Ovary (tissue), 9 donors: ENCODE data around the gene DHX8. TPM values are rescaled to one million over a fixed set of nuclear protein-coding genes. Genes with fewer than 3 reads are reported as not detected.

Experiments used
- DNase-seq, 5 donors: peaks; one replicate each; pipeline ENCODE4 v3.0.0-alpha.2; 2019 to 2020
- H3K27ac ChIP-seq, 2 donors: fragments of 200-600 bp; one replicate each; pipeline versions ENCODE4 v1.5.1 to v1.8.0; 2019 to 2022
- H3K27me3 ChIP-seq: fragments of 200-600 bp; one replicate; pipeline ENCODE4 v1.8.0; 2022
- H3K36me3 ChIP-seq: fragments of 200-600 bp; sonication (generic); one replicate; pipeline ENCODE4 v1.5.1; 2019
- H3K4me1 ChIP-seq: one replicate; pipeline ENCODE4 v1.8.1; 2013; ENCODE audit warnings: mild to moderate bottlenecking, moderate library complexity; ENCODE audit not compliant: insufficient read depth
- H3K4me3 ChIP-seq: fragments of 200-600 bp; sonication (generic); one replicate; pipeline ENCODE4 v1.5.1; 2017
- H3K9me3 ChIP-seq, 2 donors: fragments of 200-600 bp in 1 of 2; sonication (generic) in 1 of 2; one replicate each; pipeline versions ENCODE4 v1.5.1 to v1.8.1; 2013 to 2019; ENCODE audit warnings: mild to moderate bottlenecking in 1 of 2, moderate library complexity in 1 of 2
- CTCF ChIP-seq, 3 donors: fragments of 450-650 bp in 2 of 3; fragments of 200-600 bp in 1 of 3; IDR thresholded peaks; one replicate each; pipeline versions ENCODE4 v1.5.1 to v1.8.0; 2016 to 2022; ENCODE audit warnings: antibody characterized with exemption in 3 of 3, mild to moderate bottlenecking in 1 of 3
- EP300 ChIP-seq: sonication (generic); formaldehyde crosslinking; IDR thresholded peaks from one replicate; pipeline ENCODE4 v1.6.1; 2017; ENCODE audit warnings: antibody characterized with exemption
- POLR2A ChIP-seq: fragments of 450-650 bp; IDR thresholded peaks from one replicate; pipeline ENCODE4 v1.6.1; 2017; ENCODE audit warnings: antibody characterized with exemption, mild to moderate bottlenecking, moderate library complexity
- WGBS, 3 donors: extraction: QIAGEN DNeasy Blood & Tissue Kit in 1 of 3; methylation state at CpG; one replicate each; pipeline versions ENCODE4 v1.1.5 to v1.1.7; 2013 to 2017; 5-methylcytosine and 5-hydroxymethylcytosine counted together
- intact Hi-C, 4 donors: fragments of 100-400 bp; cut with DNase I; formaldehyde crosslinking; loops; one replicate each; pipeline versions ENCODE4 v1.11.0 to v1.15.1; 2022 to 2023
- polyA plus RNA-seq, 2 donors: library from polyadenylated mRNA; stranded (reverse); fragments of 200-250 nt in 1 of 2; fragments of 350-450 nt in 1 of 2; fragmentation: Illumina TruSeq in 1 of 2; extraction: RNeasy Lipid Tissue Mini Kit (QIAGEN cat#74804) in 1 of 2; gene quantifications; one replicate each; pipeline ENCODE4 v1.2.3, GENCODE V29; 2013 to 2014
- total RNA-seq, 7 donors: library from RNA; depleted of rRNA in 2 of 7; stranded (reverse); fragments of >200 nt in 2 of 7; fragmentation: NEBNext Ultra II Directional in 3 of 7; extraction: Animal tissue kit (Norgen Biotek cat#: 25700) in 3 of 7; gene quantifications; one replicate each; pipeline versions ENCODE4 v1.1.0 to v1.2.4, GENCODE V29; 2016 to 2023
- donor health status: DM: no; HTN: no; CAD: no; lungs with moderate emphysema.
- donor health status: DM: no; HTN: no; CAD: no.
- donor health status: Bipolar disorder and iron deficiency.
- donor health status: DM: yes; HTN: yes; CAD: no.
- donor health status: DM: no; HTN: no; CAD: no.
- donor health status: DM: yes; HTN: yes; CAD: no.

DHX8 gene
- total and polyA plus RNA-seq, 9 donors = 14.6 to 55.1 (median 37.1) TPM

GRCh38 chr17:43549496-43549895, 65.7 kb downstream of the DHX8 start:
- Histone ChIP-seq H3K27me3 (no peaks in the 10 kb centered on the region), H3K4me3 (no peak overlapping the region), H3K9me3 (no peaks in the 10 kb centered on the region), H3K27ac (no peak overlapping the region), H3K36me3 (no peaks in the 10 kb centered on the region), H3K4me1 (peaks cover 10% of the 10 kb centered on the region)
- intact Hi-C loops = no loop called here
- TF ChIP-seq CTCF (IDR thresholded peaks at IDR 0.05) = no peak
- TF ChIP-seq EP300 = no peak
- no peak for TF ChIP-seq POLR2A
- DNase-seq = no peak
- WGBS, 3 donors = 85 to 87% (median 86%) methylated on average over 5 of the region's 5 CpGs

GRCh38 chr17:43550754-43551153, 67.0 kb downstream of the DHX8 start:
- intact Hi-C loops = no loop called here
- no peak overlapping the region for H3K4me3 ChIP-seq
- 81 to 92% (median 83%) methylated on average over 4 of the region's 4 CpGs for WGBS, 3 donors
- no peak for TF ChIP-seq CTCF (IDR thresholded peaks at IDR 0.05)
- TF ChIP-seq EP300 = no peak
- TF ChIP-seq POLR2A = no peak
- H3K36me3 ChIP-seq = no peaks in the 10 kb centered on the region
- no peaks in the 10 kb centered on the region for H3K9me3 ChIP-seq
- no peak overlapping the region for H3K27ac ChIP-seq
- no peaks in the 10 kb centered on the region for H3K27me3 ChIP-seq
- peaks cover 7% of the 10 kb centered on the region for H3K4me1 ChIP-seq
- DNase-seq = no peak

- H3K27ac ChIP-seq = no peak overlapping the region
- H3K27me3 ChIP-seq = no peaks in the 10 kb centered on the region
- intact Hi-C loops = no loop called here
- H3K4me1 ChIP-seq = no peaks in the 10 kb centered on the region
- H3K36me3 ChIP-seq = no peaks in the 10 kb centered on the region
- TF ChIP-seq POLR2A (no peak), EP300 (no peak), CTCF (IDR thresholded peaks at IDR 0.05) (no peak)
- WGBS, 3 donors = 31 to 34% (median 32%) methylated on average over 8 of the region's 8 CpGs
- DNase-seq = no peak
- H3K9me3 ChIP-seq = no peaks in the 10 kb centered on the region
- H3K4me3 ChIP-seq = no peak overlapping the region
Measured at GRCh38 chr17:43552229-43552837, 68.6 kb downstream of the DHX8 start.

- no peaks in the 10 kb centered on the region for H3K36me3 ChIP-seq
- H3K4me3 ChIP-seq = no peak overlapping the region
- H3K9me3 ChIP-seq = no peaks in the 10 kb centered on the region
- intact Hi-C loops = no loop called here
- no peak for TF ChIP-seq EP300
- no peak for TF ChIP-seq CTCF (IDR thresholded peaks at IDR 0.05)
- TF ChIP-seq POLR2A = no peak
- no peaks in the 10 kb centered on the region for H3K4me1 ChIP-seq
- no peaks in the 10 kb centered on the region for H3K27me3 ChIP-seq
- H3K27ac ChIP-seq = no peak overlapping the region
- no peak for DNase-seq
- WGBS, 3 donors = 35 to 61% (median 57%) methylated on average over 2 of the region's 2 CpGs
Measured at GRCh38 chr17:43553573-43553972, 69.8 kb downstream of the DHX8 start.
